Psoas muscle (tissue), 8 donors: ENCODE measurements around the gene CLCN5. TPM values are rescaled to one million over a fixed set of nuclear protein-coding genes. Genes with fewer than 3 reads are reported as not detected.

Experiments used
- ATAC-seq, 4 donors: fragments of 200-7000 bp; cut with Tn5 transposase; one replicate each; pipeline ENCODE4 v1.9.1; 2020; ENCODE audit warnings: moderate library complexity in 3 of 4, mild to moderate bottlenecking in 2 of 4
- DNase-seq, 2 donors: peaks; one replicate each; pipeline ENCODE4 v3.0.0-alpha.2; 2020
- H3K27ac ChIP-seq: fragments of 200-600 bp; one replicate; pipeline ENCODE4 v1.8.0; 2022
- H3K27me3 ChIP-seq, 3 donors: fragments of 200-600 bp in 1 of 3; one replicate each; pipeline versions ENCODE4 v1.6.1 to v1.8.0; 2013 to 2022; ENCODE audit warnings: low read length in 2 of 3, mild to moderate bottlenecking in 2 of 3, moderate library complexity in 1 of 3; ENCODE audit not compliant: insufficient read depth in 3 of 3
- H3K36me3 ChIP-seq, 2 donors: fragments of 200-600 bp in 1 of 2; one replicate each; pipeline versions ENCODE4 v1.6.1 to v1.8.0; 2013 to 2022; ENCODE audit warnings: low read depth in 1 of 2, mild to moderate bottlenecking in 1 of 2, moderate library complexity in 1 of 2; ENCODE audit not compliant: insufficient read depth in 1 of 2
- H3K4me1 ChIP-seq: fragments of 200-600 bp; one replicate; pipeline ENCODE4 v1.8.0; 2022
- H3K4me3 ChIP-seq: fragments of 200-600 bp; one replicate; pipeline ENCODE4 v1.8.0; 2022; ENCODE audit warnings: mild to moderate bottlenecking
- H3K9me3 ChIP-seq: fragments of 200-600 bp; one replicate; pipeline ENCODE4 v1.8.0; 2022
- WGBS, 3 donors: extraction: QIAGEN DNeasy Blood & Tissue Kit; methylation state at CpG; one replicate each; pipeline versions ENCODE4 v1.1.6 to v1.1.7; 2013; 5-methylcytosine and 5-hydroxymethylcytosine counted together
- intact Hi-C, 2 donors: fragments of 100-400 bp; cut with DNase I; formaldehyde crosslinking; loops; one replicate each; pipeline versions ENCODE4 v1.11.0 to v1.14.2; 2022
- polyA plus RNA-seq, 3 donors: library from polyadenylated mRNA; stranded (reverse); fragments of 200-250 nt; gene quantifications; one replicate each; pipeline ENCODE4 v1.2.3, GENCODE V29; 2013
- total RNA-seq, 4 donors: library from RNA; stranded (reverse); fragmentation: NEBNext Ultra II Directional in 2 of 4; extraction: Animal tissue kit (Norgen Biotek cat#: 25700) in 2 of 4; gene quantifications; one replicate each; pipeline versions ENCODE4 v1.2.1 to v1.2.4, GENCODE V29; 2021 to 2023
- TF ChIP-seq, protein P1 (sequence below): fragments of 200-600 bp; IDR thresholded peaks from one replicate; pipeline ENCODE4 v1.8.0; 2022; ENCODE audit warnings: antibody characterized with exemption
- donor health status: healthy with polysubstance abuse.
- donor health status: DM: no; HTN: no; CAD: no; lungs with moderate emphysema.
- donor health status: Bipolar disorder and iron deficiency.
- donor health status: healthy.
- donor health status: DM: yes; HTN: yes; CAD: no.
- donor health status: DM: no; HTN: no; CAD: no.
- donor health status: DM: no; HTN: no; CAD: no.
- donor health status: DM: yes; HTN: yes; CAD: no.

The CLCN5 gene
- total and polyA plus RNA-seq, 7 donors = 1.9 to 11.3 (median 6.5) TPM

DNA sequence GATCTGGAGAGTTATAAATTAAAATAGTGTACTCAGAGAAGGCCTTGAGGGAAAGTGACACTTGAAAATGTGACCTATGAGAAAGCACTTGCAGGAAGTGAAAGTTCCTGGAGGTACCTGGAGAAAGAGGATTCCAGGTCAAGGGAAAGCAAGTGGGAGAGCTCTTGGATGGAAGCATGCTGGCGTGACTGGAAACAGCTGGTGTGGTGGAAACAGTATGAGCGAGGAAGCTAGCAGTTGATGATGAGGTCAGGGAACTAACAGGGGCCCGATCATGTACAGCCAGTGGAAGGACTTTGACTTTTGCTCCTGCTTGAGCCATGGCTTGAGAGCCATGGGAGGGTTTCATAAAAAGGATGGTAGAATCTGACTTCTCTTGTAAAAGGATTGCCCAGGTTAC, 9.5 kb upstream of the CLCN5 start:
- no peaks in the 10 kb centered on the region for H3K9me3 ChIP-seq
- no peak for ATAC-seq
- intact Hi-C loops = loop anchor here (10.0 kb wide), 1 partner anchor 672 kb away; no protein-coding TSS in a partner anchor
- no peak overlapping the region for H3K27ac ChIP-seq
- H3K4me1 ChIP-seq = no peaks in the 10 kb centered on the region
- no peak for DNase-seq
- WGBS, 3 donors = 60 to 71% (median 65%) methylated on average over 3 of the region's 3 CpGs
- H3K4me3 ChIP-seq = no peak overlapping the region
- H3K27me3 ChIP-seq = peaks cover 0 to 26% (median 0%) of the 10 kb centered on the region in 3 donors
- no peaks in the 10 kb centered on the region for H3K36me3 ChIP-seq
- TF ChIP-seq, protein P1, sequence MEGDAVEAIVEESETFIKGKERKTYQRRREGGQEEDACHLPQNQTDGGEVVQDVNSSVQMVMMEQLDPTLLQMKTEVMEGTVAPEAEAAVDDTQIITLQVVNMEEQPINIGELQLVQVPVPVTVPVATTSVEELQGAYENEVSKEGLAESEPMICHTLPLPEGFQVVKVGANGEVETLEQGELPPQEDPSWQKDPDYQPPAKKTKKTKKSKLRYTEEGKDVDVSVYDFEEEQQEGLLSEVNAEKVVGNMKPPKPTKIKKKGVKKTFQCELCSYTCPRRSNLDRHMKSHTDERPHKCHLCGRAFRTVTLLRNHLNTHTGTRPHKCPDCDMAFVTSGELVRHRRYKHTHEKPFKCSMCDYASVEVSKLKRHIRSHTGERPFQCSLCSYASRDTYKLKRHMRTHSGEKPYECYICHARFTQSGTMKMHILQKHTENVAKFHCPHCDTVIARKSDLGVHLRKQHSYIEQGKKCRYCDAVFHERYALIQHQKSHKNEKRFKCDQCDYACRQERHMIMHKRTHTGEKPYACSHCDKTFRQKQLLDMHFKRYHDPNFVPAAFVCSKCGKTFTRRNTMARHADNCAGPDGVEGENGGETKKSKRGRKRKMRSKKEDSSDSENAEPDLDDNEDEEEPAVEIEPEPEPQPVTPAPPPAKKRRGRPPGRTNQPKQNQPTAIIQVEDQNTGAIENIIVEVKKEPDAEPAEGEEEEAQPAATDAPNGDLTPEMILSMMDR = no peak

DNA sequence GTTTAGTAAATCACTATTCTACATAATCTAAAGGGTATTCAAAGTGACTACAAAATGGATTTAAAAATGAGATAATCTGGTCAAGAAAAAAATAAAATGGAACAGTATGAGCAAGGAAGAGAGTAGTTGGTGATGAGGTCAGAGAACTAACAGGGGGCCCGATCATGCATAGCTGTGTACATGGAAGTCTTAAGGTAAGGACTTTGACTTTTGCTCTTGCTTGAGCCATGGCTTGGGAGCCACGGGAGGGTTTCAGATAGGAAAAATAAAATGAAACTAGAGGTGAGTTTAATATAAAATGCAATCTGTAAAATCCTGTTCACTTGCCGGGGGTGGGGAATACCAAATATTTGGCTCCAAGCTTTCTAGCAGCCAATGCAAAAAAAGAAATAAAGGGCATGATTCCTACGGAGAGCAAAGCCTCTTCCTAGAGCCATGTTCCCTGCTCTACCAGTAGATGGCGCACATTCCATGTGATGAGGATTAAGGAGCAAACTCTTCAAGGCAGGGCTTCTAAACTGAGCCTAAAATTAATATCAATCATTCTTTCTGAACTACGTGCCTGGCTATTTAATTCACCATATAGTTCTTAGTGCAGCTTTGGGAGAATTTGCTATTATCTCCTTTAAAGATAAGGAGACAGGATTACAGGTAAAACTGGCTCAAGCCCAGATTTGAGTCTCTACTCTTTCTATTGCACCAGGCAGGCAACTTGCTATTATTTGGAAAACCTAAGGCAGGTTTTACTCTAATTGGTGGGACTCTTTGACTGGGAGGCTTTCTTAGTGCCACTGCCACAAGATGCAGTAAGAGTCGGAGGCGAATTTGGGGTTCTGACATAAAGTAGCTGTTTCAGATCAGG, 6.8 kb upstream of the CLCN5 start:
- DNase-seq (no peak), ATAC-seq (peak; percentile 65 to 87 (median 78))
- 24 to 32% (median 27%) methylated on average over 8 of the region's 8 CpGs for WGBS, 3 donors
- H3K27me3 ChIP-seq = peaks cover 0 to 21% (median 0%) of the 10 kb centered on the region in 3 donors
- no peaks in the 10 kb centered on the region for H3K36me3 ChIP-seq
- H3K4me1 ChIP-seq = no peaks in the 10 kb centered on the region
- H3K27ac ChIP-seq = no peak overlapping the region
- no peak overlapping the region for H3K4me3 ChIP-seq
- TF ChIP-seq, protein P1 = peak; percentile 85
- no peaks in the 10 kb centered on the region for H3K9me3 ChIP-seq
- intact Hi-C loops = loop anchor here (2.0 to 10.0 kb wide), 5 partner anchors 33 to 669 kb away; partner anchors contain the start of genes CCNB3 (in 2 of the 2) and AKAP4 (in 1 of the 2)

DNA sequence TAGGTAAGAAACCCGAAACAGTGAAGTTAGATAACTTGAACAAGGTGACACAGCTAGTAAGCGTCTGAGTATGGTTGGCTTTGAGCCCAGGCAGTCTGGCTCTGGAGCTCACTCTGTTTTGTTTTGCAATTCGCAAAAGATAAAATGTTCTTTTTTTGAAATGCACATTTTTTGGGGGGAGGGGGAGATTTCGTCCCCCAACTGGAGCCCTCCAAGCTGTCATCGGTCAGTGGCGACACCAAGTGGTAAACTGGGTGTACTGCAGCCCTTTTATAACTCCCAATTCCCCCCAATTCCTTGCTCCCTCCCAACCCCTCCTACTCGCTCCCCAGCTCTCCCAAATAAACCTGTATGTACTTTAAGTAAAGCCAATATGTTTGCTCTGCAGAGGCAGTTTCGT, 2.8 kb upstream of the CLCN5 start:
- intact Hi-C loops = loop anchor here (2.0 to 10.0 kb wide), 5 partner anchors 37 to 665 kb away; partner anchors contain the start of genes AKAP4 (in 1 of the 2) and CCNB3 (in 1 of the 2)
- H3K27me3 ChIP-seq = peaks cover 0 to 3% (median 0%) of the 10 kb centered on the region in 3 donors
- H3K36me3 ChIP-seq = no peaks in the 10 kb centered on the region
- no peak overlapping the region for H3K4me3 ChIP-seq
- H3K9me3 ChIP-seq = no peaks in the 10 kb centered on the region
- 20 to 32% (median 20%) methylated on average over 8 of the region's 8 CpGs for WGBS, 3 donors
- peak in 1 of 2 donors; percentile 29 for DNase-seq
- H3K4me1 ChIP-seq = no peaks in the 10 kb centered on the region
- no peak overlapping the region for H3K27ac ChIP-seq
- TF ChIP-seq, protein P1 = peak; percentile 68
- ATAC-seq = no peak

DNA sequence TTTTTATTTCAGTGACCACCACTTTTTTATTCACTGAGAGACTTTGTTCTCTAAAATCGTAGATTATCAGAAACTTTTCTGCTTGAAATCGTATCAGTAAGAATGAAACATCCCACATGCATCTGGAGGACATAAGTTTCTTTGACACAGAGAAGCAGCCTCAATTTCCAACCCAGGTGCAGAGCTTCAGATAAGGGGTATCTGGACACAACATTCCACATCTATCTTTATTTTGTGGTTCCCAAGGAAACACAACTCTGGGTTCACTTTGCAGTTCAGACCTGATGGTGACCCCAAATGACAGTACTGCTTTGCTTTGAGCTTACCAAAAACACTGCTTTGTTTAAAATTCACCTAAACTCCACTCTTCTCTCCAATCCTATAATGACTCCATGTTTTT, 1.3 kb upstream of the CLCN5 start:
- ATAC-seq (no peak), DNase-seq (no peak)
- Histone ChIP-seq H3K4me3 (no peak overlapping the region), H3K4me1 (peaks cover 8% of the 10 kb centered on the region), H3K27ac (no peak overlapping the region), H3K36me3 (peaks cover 0 to 7% of the 10 kb centered on the region in 2 donors), H3K27me3 (peaks cover 0 to 3% (median 0%) of the 10 kb centered on the region in 3 donors), H3K9me3 (no peaks in the 10 kb centered on the region)
- TF ChIP-seq, protein P1 = no peak
- 80 to 85% (median 84%) methylated on average over 2 of the region's 2 CpGs for WGBS, 3 donors
- intact Hi-C loops = no loop called here
